ENCODE data around the gene MAP2K1.

- TF ChIP-seq CTCF (optimal IDR thresholded peaks at IDR 0.05 in 1 of 3, IDR thresholded peaks at IDR 0.05 in 1 of 3, conservative IDR thresholded peaks at IDR 0.05 in 1 of 3; ENCODE audit: extremely low read depth in 1 of 3, insufficient read depth in 2 of 3, low read length in 3 of 3) (no peak), EZH2 (IDR thresholded peaks at IDR 0.05; ENCODE audit: low read length) (no peak)
Measured at GRCh38 chr15:66400351-66400774, 13.7 kb downstream of the MAP2K1 start.
